Measurements from ENCODE around the gene RNASEH2A. TPM values are rescaled to one million over a fixed set of nuclear protein-coding genes. Genes with fewer than 3 reads are reported as not detected.

The RNASEH2A gene
- total RNA-seq, 1 donor from 2014 or later, result 10.8 TPM

DNA sequence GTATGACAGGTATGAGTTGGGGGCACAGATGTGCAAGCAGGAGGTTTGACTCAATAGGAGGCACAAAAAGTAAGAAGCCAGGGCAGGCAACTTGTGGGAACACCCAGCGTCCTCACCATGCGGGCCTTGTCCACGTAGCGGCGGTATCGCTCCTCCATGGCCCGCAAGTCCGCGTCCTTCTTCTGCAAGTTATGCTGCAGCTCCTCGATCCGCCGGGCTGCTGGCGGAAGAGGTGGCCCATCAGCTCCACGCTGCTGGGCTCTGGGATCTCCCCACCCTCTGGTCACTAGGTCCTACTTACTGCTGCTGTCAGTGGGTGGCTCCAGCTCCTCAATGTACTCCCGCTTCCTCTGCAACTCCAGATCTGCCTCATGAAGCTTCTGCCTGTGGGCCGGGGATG, 41.7 kb upstream of the RNASEH2A start:
- TF ChIP-seq POLR2AphosphoS5 (IDR thresholded peaks at IDR 0.05; ENCODE audit: insufficient read depth in 1 of 2, low read depth in 1 of 2) (no peak), POLR2A (IDR thresholded peaks at IDR 0.05) (no peak), CTCF (IDR thresholded peaks at IDR 0.05) (no peak)
- H3K27ac ChIP-seq, result no peak overlapping the region
- H3K4me3 ChIP-seq, result no peak overlapping the region
- peaks cover 0 to 9% of the 10 kb centered on the region in 2 donors for H3K36me3 ChIP-seq
- H3K4me1 ChIP-seq, result peaks cover 11% of the 10 kb centered on the region
- no peaks in the 10 kb centered on the region for H3K9me3 ChIP-seq
- DNase-seq (ENCODE audit: extremely low spot score in 2 of 2), result no peak
- intact Hi-C loops (cut with DNase I), result loop anchor here (5.0 kb wide), 1 partner anchor 38 kb away; the partner anchor contains the start of genes PRDX2 and THSD8
- H3K27me3 ChIP-seq, result no peaks in the 10 kb centered on the region

DNA sequence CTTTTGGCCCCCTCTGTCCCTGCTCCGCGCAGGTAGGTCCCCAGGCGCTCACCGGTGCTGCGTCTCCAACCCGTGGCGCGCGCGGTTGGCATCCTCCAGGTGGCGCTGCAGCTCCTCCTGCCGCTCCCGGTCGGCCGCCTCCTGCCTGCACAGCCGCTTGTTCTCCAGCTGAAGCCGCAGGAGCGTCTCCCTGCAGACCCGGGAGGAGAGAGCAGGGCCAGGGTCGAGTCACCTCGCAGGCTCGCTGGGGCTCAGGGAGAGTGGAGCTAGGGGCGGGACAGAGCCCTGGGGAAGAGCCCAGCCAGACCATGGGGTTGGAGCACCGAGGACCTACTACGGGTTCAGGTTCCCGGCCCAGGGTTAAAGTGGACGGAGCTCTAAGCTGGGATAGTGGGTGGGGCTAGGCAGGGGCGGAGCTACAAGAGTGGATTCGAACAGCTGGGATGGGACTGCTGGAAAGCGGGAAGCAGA, 40.3 kb upstream of the RNASEH2A start:
- intact Hi-C loops (cut with DNase I), result loop anchor here (5.0 kb wide), 1 partner anchor 36 kb away; the partner anchor contains the start of genes PRDX2 and THSD8
- DNase-seq (ENCODE audit: extremely low spot score in 2 of 2), result no peak
- Histone ChIP-seq H3K9me3 (no peaks in the 10 kb centered on the region), H3K27ac (peak overlapping the region; percentile 82), H3K4me3 (peak overlapping the region; percentile 42 to 46), H3K36me3 (peaks cover 0 to 9% of the 10 kb centered on the region in 2 donors), H3K27me3 (no peaks in the 10 kb centered on the region), H3K4me1 (peaks cover 11% of the 10 kb centered on the region)
- TF ChIP-seq POLR2AphosphoS5 (IDR thresholded peaks at IDR 0.05; ENCODE audit: insufficient read depth in 1 of 2, low read depth in 1 of 2) (peak; percentile 72 to 73), POLR2A (IDR thresholded peaks at IDR 0.05) (no peak), CTCF (IDR thresholded peaks at IDR 0.05) (peak; percentile 89 to 96 (median 94))

- Histone ChIP-seq H3K4me3 (no peak overlapping the region), H3K27me3 (no peaks in the 10 kb centered on the region), H3K4me1 (peaks cover 11% of the 10 kb centered on the region), H3K36me3 (peaks cover 0 to 9% of the 10 kb centered on the region in 2 donors), H3K9me3 (no peaks in the 10 kb centered on the region), H3K27ac (no peak overlapping the region)
- DNase-seq (ENCODE audit: extremely low spot score in 2 of 2), result no peak
- intact Hi-C loops (cut with DNase I), result loop anchor here (5.0 kb wide), 1 partner anchor 35 kb away; the partner anchor contains the start of genes PRDX2 and THSD8
- no peak for TF ChIP-seq POLR2AphosphoS5 (IDR thresholded peaks at IDR 0.05; ENCODE audit: insufficient read depth in 1 of 2, low read depth in 1 of 2)
- no peak for TF ChIP-seq POLR2A (IDR thresholded peaks at IDR 0.05)
- TF ChIP-seq CTCF (IDR thresholded peaks at IDR 0.05), result no peak
These were observed 39.2 kb upstream of the RNASEH2A start for GRCh38 chr19:12767150-12767549.

- Histone ChIP-seq H3K36me3 (peaks cover 0 to 7% of the 10 kb centered on the region in 2 donors), H3K4me3 (no peak overlapping the region), H3K27me3 (no peaks in the 10 kb centered on the region), H3K9me3 (no peaks in the 10 kb centered on the region), H3K4me1 (peaks cover 11% of the 10 kb centered on the region), H3K27ac (no peak overlapping the region)
- intact Hi-C loops (cut with DNase I), result loop anchor here (5.0 kb wide), 1 partner anchor 35 kb away; the partner anchor contains the start of genes PRDX2 and THSD8
- TF ChIP-seq POLR2AphosphoS5 (IDR thresholded peaks at IDR 0.05; ENCODE audit: insufficient read depth in 1 of 2, low read depth in 1 of 2), result no peak
- no peak for TF ChIP-seq CTCF (IDR thresholded peaks at IDR 0.05)
- no peak for TF ChIP-seq POLR2A (IDR thresholded peaks at IDR 0.05)
- no peak for DNase-seq (ENCODE audit: extremely low spot score in 2 of 2)
These were observed 38.7 kb upstream of the RNASEH2A start for GRCh38 chr19:12767666-12768065.

GRCh38 chr19:12769689-12770088, 36.7 kb upstream of the RNASEH2A start:
- intact Hi-C loops (cut with DNase I), result loop anchor here (2.0 to 5.0 kb wide), 2 partner anchors 33 to 75 kb away; partner anchors contain the start of genes PRDX2 and THSD8
- H3K27me3 ChIP-seq, result no peaks in the 10 kb centered on the region
- H3K4me1 ChIP-seq, result peaks cover 15% of the 10 kb centered on the region
- H3K9me3 ChIP-seq, result no peaks in the 10 kb centered on the region
- H3K4me3 ChIP-seq, result no peak overlapping the region
- no peaks in the 10 kb centered on the region for H3K36me3 ChIP-seq
- TF ChIP-seq POLR2A (IDR thresholded peaks at IDR 0.05) (no peak), CTCF (IDR thresholded peaks at IDR 0.05) (no peak), POLR2AphosphoS5 (IDR thresholded peaks at IDR 0.05; ENCODE audit: insufficient read depth in 1 of 2, low read depth in 1 of 2) (no peak)
- H3K27ac ChIP-seq, result no peak overlapping the region
- no peak for DNase-seq (ENCODE audit: extremely low spot score in 2 of 2)
